HG02623 (cell line): ENCODE measurements around the gene RUNDC3A.
A peak's percentile ranks its signal among the peaks of the same experiment; 100 is the strongest.

ENCODE experiments used
- ATAC-seq: cut with Tn5 transposase; IDR thresholded peaks from one replicate; pipeline ENCODE4 v1.9.1; 2021; ENCODE audit warnings: moderate library complexity; ENCODE audit not compliant: unreplicated experiment

RUNDC3A gene

GRCh38 chr17:44308320-44308818, at the start of gene RUNDC3A:
Gene RUNDC3A (plus strand): TSS chr17:44308601. CDS start chr17:44308833, 232 bp downstream.
- no peak for ATAC-seq

DNA sequence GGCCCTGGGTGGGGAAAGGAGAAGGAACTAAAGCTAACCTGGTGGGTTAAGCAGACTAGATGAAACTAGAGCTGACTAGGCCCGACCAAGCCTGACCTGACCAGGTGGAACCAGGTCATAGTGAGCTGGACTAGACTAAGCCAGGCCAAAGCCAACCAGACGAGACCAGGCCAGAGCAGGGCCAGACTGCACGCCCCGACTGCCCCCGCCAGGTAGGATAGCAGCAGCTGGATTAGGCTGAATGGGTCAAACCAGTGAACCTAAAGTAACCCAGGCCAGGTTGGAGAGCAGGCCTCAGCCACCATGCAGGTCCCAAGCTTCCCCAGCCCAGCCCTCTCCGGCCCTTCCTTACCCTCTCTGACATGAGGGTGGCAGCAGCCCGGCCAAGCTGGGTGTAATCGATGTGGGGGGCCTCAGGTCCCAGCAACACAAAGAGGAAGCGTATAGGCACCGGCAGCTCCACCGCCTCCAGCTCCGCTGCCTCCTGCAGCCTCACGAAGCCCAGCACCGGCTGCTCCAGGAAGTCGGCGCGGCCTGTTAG, 49.5 kb upstream of the RUNDC3A start:
- no peak for ATAC-seq

GRCh38 chr17:44260296-44260695, 48.1 kb upstream of the RUNDC3A start:
- no peak for ATAC-seq

GRCh38 chr17:44262654-44263225, 45.7 kb upstream of the RUNDC3A start:
- no peak for ATAC-seq

- ATAC-seq = no peak
Observed at GRCh38 chr17:44263345-44263902, 45.0 kb upstream of the RUNDC3A start.

- ATAC-seq = no peak
Observed at GRCh38 chr17:44266402-44267164, 41.8 kb upstream of the RUNDC3A start.

DNA sequence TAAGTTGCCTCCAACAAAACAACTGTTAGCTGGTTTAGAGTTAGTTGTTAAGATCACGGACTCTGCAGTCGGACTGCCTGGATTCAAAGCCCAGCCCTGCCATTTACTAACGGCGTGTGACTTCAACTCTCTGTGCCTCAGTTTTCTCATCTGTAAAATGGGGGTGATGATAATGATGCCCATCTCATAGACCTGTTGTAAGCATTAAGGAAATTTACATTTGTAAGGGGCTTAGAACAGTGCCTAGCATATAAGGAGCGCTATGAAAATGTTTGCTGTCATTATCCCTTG, 41.3 kb upstream of the RUNDC3A start:
- no peak for ATAC-seq

- no peak for ATAC-seq
Observed at GRCh38 chr17:44267818-44268490, 40.4 kb upstream of the RUNDC3A start, which contains the start of gene SLC4A1. Gene SLC4A1 (minus strand): TSS chr17:44268135. CDS start chr17:44262866, 5,269 bp downstream.

- no peak for ATAC-seq
Observed at GRCh38 chr17:44268709-44269534, 39.5 kb upstream of the RUNDC3A start.

GRCh38 chr17:44269535-44270240, 38.7 kb upstream of the RUNDC3A start:
- no peak for ATAC-seq

DNA sequence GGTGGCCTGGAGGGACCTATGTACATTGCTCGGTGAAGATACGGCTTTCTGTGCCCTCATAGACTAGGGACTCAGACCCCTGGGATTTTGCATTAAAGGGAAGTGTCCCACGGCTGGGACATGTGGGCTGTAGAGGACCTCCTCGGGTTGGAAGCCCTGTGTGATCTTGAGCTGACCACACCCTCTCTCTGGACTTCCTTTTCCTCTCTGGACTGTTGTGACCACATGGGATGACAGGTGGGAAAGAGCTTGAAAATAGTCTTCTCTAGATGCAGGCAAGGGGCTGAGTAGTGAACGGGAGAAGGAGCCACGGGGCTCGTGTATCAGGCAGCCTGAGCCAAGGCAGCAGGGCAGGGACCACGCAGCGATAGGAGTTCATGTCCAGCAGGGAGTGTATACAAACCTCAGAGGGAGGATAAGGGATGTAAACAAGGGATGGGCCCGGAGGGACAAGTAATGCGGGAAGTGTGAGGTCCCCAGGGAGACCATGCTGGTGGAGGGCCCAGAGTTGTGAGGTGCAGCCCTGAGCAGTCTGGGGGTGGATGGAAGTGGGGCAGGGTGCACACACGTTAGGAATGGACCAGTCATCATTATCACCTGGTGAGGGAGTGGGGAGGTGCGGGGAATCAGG, 36.0 kb upstream of the RUNDC3A start:
- ATAC-seq = no peak

DNA sequence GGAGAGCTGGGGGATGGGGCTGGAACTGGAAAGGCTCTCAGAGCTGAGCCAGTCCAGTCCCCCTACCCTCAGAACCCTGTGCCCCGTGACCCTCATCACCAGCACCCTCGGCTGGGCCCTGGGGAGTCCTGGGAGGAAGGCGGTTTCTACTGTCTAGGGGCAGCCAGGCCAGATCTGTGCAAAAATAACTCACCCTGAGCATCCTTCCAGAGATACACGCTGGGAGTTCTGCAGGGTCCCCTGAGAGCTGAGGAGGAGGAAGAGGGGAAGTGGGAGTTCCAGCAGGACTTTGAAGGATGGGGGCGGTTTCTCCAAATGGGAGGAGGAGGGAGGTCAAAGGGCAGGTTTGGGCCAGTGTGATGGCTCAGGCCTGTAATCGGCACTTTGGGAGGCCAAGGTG, 35.4 kb upstream of the RUNDC3A start:
- ATAC-seq = no peak

GRCh38 chr17:44273607-44274006, 34.8 kb upstream of the RUNDC3A start:
- no peak for ATAC-seq

GRCh38 chr17:44277976-44278375, 30.4 kb upstream of the RUNDC3A start:
- no peak for ATAC-seq

DNA sequence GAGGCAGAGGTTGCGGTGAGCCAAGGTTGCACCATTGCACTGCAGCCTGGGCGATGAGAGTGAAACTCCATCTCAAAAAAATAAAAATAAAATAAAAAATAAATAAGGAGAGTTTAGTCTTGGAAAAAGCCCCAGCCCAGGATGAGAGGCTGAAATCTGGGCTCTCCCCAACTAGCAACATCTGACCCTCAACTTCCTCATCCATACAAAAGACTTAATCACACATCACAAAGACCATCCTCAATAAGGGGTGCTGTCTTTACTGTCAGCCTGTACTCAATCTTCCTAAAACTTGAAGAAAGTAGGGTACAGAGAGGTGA, 29.1 kb upstream of the RUNDC3A start:
- ATAC-seq = no peak

DNA sequence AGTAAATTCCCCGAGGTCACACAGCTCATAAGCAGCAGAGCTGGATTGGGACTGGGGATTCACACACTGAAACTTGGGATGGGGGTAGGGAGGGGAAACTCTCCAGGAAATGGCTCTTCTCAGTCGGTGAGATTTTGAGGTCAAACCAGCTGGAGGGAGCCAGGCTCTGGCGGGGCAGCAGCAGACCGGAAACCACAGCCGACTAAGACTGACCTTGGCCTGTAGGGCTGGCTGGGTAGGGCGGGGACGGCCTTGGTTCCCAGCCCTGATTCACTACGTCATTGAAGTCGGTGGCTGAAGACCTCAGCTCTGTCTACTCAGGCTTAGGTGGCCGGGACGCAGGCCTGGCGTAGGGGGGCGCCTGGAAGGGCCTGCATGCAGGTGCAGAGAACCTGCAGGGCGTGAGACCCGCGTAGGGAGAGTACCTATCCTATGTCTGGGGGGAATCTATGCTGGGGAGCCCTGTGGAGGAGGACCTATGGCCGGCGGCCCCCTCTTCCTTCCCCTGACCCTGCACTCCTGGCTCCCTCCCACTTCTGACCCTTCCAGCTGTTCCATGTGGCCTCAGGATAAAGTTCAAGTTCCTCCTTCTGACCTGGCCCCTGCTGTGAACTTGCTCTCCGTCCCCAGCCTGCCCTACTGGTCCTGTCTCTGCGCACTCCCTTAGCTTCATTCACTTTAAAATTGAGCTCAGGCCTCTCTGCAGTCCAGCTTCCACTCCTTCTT, 28.6 kb upstream of the RUNDC3A start:
- peak; percentile 75 for ATAC-seq

DNA sequence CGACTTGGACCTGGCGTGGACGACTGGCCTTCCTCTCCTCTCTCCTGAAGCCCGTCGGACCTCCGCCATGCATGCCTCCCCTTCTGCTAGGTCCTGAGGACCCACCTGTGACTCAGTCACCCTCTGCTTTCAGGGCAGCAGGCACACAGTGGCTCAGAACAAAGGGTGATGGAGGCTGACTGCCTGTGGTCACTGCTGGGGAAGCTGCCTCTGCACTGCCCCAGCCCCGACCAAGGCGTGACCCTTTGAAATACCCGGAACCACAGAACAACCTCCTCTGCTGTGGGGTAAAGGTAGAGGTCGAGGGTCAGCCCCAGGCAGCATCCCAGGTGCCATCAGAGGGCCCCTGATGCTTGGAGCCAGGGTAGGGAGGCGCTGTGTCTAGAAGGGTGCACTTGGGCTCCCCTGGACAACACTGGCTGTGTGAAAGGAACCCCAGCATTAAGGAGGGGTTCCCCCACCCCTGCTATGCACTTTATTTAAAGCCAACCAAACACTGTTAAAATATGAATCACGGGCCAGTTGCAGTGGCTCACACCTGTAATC, 27.9 kb upstream of the RUNDC3A start:
- ATAC-seq = no peak

DNA sequence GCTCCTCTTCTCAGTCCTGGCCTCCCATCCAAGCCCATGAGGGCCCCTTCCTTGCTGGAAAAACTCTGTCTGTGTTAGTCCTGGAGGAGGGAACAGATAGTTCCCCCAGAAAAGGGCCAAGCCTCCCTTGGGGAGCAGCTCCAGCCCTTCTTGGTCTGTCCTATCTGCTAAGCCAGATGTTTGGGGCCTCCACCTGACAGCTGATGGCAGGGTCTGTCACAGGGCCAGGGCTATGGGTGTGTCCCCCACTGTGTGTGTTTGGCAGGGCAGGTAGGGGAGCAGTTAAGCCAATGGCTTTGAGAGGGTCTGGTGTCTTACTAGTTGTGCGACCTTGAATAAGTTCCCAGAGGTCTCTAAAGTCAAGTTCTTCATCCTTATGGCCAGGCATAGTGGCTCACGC, 26.8 kb upstream of the RUNDC3A start:
- no peak for ATAC-seq

- ATAC-seq = no peak
Observed at GRCh38 chr17:44282264-44282663, 26.1 kb upstream of the RUNDC3A start.
